ENCODE results near the gene C11orf86.

DNA sequence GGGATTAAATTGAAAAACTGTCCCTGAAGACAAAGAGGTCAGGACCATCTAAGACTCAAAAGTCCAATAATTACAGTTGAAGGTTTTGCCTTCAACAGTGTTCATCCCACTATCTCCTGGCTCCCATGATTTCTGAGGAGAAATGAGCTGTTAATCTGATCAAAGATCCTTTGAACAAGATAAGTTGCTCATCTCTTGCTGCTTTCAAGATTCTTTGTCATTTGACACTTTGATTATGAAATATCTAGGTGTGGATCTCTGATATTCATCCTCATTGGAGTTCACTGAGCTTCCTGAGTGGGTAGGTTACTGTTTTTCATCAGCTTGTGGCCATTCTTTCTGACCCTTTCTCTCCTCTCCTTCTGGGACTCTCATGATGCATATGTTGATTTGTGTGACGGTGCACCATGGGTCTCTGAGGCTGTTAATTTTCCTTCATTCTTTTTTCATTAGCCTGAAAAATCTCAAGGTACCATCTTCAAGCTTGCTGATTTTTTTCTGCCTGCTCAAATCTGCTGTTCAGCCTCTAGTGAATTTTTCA lies 37.8 kb upstream of the C11orf86 start:
- TF ChIP-seq JUNB (IDR thresholded peaks at IDR 0.05; ENCODE audit: unreplicated experiment) (no peak), EZH2phosphoT487 (IDR thresholded peaks at IDR 0.05; ENCODE audit: unreplicated experiment) (no peak), POLR2AphosphoS5 (IDR thresholded peaks at IDR 0.05; ENCODE audit: low read depth) (no peak), REST (IDR thresholded peaks at IDR 0.05; ENCODE audit: unreplicated experiment) (no peak), EZH2 (IDR thresholded peaks at IDR 0.05; ENCODE audit: low read depth, unreplicated experiment) (no peak), NANOG (IDR thresholded peaks at IDR 0.05; ENCODE audit: borderline replicate concordance) (no peak), ZNF331 (CRISPR knock-in tag; IDR thresholded peaks at IDR 0.05; ENCODE audit: low read depth) (no peak), ETS1 (IDR thresholded peaks at IDR 0.05) (no peak), CREB1 (CRISPR knock-in tag; IDR thresholded peaks at IDR 0.05; ENCODE audit: low read depth) (no peak), STAT1 (IDR thresholded peaks at IDR 0.05; ENCODE audit: unreplicated experiment) (no peak), ZNF114 (CRISPR knock-in tag; IDR thresholded peaks at IDR 0.05) (no peak)
- TF ChIP-seq, protein P1, sequence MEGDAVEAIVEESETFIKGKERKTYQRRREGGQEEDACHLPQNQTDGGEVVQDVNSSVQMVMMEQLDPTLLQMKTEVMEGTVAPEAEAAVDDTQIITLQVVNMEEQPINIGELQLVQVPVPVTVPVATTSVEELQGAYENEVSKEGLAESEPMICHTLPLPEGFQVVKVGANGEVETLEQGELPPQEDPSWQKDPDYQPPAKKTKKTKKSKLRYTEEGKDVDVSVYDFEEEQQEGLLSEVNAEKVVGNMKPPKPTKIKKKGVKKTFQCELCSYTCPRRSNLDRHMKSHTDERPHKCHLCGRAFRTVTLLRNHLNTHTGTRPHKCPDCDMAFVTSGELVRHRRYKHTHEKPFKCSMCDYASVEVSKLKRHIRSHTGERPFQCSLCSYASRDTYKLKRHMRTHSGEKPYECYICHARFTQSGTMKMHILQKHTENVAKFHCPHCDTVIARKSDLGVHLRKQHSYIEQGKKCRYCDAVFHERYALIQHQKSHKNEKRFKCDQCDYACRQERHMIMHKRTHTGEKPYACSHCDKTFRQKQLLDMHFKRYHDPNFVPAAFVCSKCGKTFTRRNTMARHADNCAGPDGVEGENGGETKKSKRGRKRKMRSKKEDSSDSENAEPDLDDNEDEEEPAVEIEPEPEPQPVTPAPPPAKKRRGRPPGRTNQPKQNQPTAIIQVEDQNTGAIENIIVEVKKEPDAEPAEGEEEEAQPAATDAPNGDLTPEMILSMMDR (conservative IDR thresholded peaks at IDR 0.05; ENCODE audit: low read depth in 2 of 2) = no peak
- TF ChIP-seq, protein P2, sequence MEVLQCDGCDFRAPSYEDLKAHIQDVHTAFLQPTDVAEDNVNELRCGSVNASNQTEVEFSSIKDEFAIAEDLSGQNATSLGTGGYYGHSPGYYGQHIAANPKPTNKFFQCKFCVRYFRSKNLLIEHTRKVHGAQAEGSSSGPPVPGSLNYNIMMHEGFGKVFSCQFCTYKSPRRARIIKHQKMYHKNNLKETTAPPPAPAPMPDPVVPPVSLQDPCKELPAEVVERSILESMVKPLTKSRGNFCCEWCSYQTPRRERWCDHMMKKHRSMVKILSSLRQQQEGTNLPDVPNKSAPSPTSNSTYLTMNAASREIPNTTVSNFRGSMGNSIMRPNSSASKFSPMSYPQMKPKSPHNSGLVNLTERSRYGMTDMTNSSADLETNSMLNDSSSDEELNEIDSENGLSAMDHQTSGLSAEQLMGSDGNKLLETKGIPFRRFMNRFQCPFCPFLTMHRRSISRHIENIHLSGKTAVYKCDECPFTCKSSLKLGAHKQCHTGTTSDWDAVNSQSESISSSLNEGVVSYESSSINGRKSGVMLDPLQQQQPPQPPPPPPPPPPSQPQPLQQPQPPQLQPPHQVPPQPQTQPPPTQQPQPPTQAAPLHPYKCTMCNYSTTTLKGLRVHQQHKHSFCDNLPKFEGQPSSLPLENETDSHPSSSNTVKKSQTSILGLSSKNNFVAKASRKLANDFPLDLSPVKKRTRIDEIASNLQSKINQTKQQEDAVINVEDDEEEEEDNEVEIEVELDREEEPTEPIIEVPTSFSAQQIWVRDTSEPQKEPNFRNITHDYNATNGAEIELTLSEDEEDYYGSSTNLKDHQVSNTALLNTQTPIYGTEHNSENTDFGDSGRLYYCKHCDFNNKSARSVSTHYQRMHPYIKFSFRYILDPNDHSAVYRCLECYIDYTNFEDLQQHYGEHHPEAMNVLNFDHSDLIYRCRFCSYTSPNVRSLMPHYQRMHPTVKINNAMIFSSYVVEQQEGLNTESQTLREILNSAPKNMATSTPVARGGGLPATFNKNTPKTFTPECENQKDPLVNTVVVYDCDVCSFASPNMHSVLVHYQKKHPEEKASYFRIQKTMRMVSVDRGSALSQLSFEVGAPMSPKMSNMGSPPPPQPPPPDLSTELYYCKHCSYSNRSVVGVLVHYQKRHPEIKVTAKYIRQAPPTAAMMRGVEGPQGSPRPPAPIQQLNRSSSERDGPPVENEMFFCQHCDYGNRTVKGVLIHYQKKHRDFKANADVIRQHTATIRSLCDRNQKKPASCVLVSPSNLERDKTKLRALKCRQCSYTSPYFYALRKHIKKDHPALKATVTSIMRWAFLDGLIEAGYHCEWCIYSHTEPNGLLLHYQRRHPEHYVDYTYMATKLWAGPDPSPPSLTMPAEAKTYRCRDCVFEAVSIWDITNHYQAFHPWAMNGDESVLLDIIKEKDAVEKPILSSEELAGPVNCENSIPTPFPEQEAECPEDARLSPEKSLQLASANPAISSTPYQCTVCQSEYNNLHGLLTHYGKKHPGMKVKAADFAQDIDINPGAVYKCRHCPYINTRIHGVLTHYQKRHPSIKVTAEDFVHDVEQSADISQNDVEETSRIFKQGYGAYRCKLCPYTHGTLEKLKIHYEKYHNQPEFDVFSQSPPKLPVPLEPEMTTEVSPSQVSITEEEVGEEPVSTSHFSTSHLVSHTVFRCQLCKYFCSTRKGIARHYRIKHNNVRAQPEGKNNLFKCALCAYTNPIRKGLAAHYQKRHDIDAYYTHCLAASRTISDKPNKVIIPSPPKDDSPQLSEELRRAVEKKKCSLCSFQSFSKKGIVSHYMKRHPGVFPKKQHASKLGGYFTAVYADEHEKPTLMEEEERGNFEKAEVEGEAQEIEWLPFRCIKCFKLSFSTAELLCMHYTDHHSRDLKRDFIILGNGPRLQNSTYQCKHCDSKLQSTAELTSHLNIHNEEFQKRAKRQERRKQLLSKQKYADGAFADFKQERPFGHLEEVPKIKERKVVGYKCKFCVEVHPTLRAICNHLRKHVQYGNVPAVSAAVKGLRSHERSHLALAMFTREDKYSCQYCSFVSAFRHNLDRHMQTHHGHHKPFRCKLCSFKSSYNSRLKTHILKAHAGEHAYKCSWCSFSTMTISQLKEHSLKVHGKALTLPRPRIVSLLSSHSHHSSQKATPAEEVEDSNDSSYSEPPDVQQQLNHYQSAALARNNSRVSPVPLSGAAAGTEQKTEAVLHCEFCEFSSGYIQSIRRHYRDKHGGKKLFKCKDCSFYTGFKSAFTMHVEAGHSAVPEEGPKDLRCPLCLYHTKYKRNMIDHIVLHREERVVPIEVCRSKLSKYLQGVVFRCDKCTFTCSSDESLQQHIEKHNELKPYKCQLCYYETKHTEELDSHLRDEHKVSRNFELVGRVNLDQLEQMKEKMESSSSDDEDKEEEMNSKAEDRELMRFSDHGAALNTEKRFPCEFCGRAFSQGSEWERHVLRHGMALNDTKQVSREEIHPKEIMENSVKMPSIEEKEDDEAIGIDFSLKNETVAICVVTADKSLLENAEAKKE (CRISPR knock-in tag; IDR thresholded peaks at IDR 0.05) = no peak
